HepG2 (cell line): ENCODE data around the gene SLC23A2. TPM values are rescaled to one million over a fixed set of nuclear protein-coding genes. Genes with fewer than 3 reads are reported as not detected.

Experiments
- ATAC-seq: fragments of 200-7000 bp; cut with Tn5 transposase; 3 replicates; pipeline ENCODE4 v1.9.1; 2020; ENCODE audit warnings: mild to moderate bottlenecking, moderate library complexity
- BruUV-seq: library from RNA; stranded (reverse); fragments of 400-500 nt; replicated peaks from 2 replicates; lab custom pipeline; 2021; lab: Mats Ljungman, UMichigan
- CTCF ChIA-PET: fragments of 300-600 bp; formaldehyde crosslinking; extraction: SDS; loops from one replicate; lab custom pipeline; 2021; ENCODE audit warnings: low total read pairs, inconsistent platforms, low intra/inter-chr PET ratio; lab: Yijun Ruan, JAX
- POLR2A ChIA-PET: fragments of 350-600 bp; sonication (Branson Sonifier 250); formaldehyde crosslinking; loops from one replicate; lab custom pipeline; 2020; ENCODE audit warnings: antibody characterized with exemption, inconsistent platforms; lab: Yijun Ruan, JAX
- DNase-seq: peaks from one replicate; pipeline ENCODE4 v3.0.0-alpha.2; 2015; ENCODE audit warnings: low spot score
- FAIRE-seq: peaks from 3 replicates; lab custom pipeline; 2011; peaks lifted over from hg19 to GRCh38; lab: Jason Lieb, UNC
- H2AFZ ChIP-seq: one replicate; pipeline ENCODE4 v1.6.1; 2011; ENCODE audit warnings: low read length, inconsistent platforms
- H3K27ac ChIP-seq: fragments of 300-600 bp; 3 replicates; pipeline ENCODE4 v1.8.0; 2011; ENCODE audit warnings: mixed run types, mild to moderate bottlenecking, mixed read lengths, low read length, inconsistent platforms; ENCODE audit not compliant: insufficient read depth; ENCODE audit errors: extremely low read length
- H3K27me3 ChIP-seq, 2 experiments: fragments of 200-600 bp in 1 of 2; 2 replicates in 1 of 2; 3 replicates in 1 of 2; pipeline versions ENCODE4 v1.6.0 to v1.8.0; 2011; ENCODE audit warnings: low read length in 2 of 2, mild to moderate bottlenecking in 2 of 2, moderate library complexity in 2 of 2, inconsistent platforms in 1 of 2; ENCODE audit not compliant: insufficient read depth in 2 of 2, control insufficient read depth in 1 of 2
- H3K36me3 ChIP-seq, 2 experiments: fragments of 200-600 bp in 1 of 2; replicated peaks in 1 of 2; 2 replicates in 1 of 2; 3 replicates in 1 of 2; pipeline versions ENCODE4 v1.5.1 to v1.8.0; 2011; ENCODE audit warnings: low read length in 2 of 2, inconsistent platforms in 1 of 2; ENCODE audit not compliant: insufficient read depth in 2 of 2, control insufficient read depth in 1 of 2
- H3K4me1 ChIP-seq: 2 replicates; pipeline ENCODE4 v1.5.1; 2012; ENCODE audit warnings: low read length, inconsistent platforms; ENCODE audit not compliant: insufficient read depth
- H3K4me2 ChIP-seq: 2 replicates; pipeline ENCODE4 v1.6.0; 2011; ENCODE audit warnings: low read depth, low read length, inconsistent platforms
- H3K4me3 ChIP-seq, 3 experiments: fragments of 200-600 bp in 1 of 3; sonication (generic), shearing (Covaris generic) in 1 of 3; replicated peaks in 1 of 3; 2 replicates each; pipeline ENCODE4 v1.5.1; 2011 to 2016; ENCODE audit warnings: low read length in 3 of 3, inconsistent platforms in 2 of 3, low read depth in 2 of 3, mild to moderate bottlenecking in 2 of 3, control low read depth in 1 of 3, mixed read lengths in 1 of 3; ENCODE audit not compliant: insufficient read depth in 1 of 3
- H3K79me2 ChIP-seq: one replicate; pipeline ENCODE4 v1.6.1; 2011; ENCODE audit warnings: low read length, inconsistent platforms; ENCODE audit not compliant: insufficient read depth
- H3K9ac ChIP-seq: 2 replicates; pipeline ENCODE4 v1.6.0; 2011; ENCODE audit warnings: mild to moderate bottlenecking, low read depth, low read length, inconsistent platforms; ENCODE audit not compliant: insufficient read depth
- H3K9me3 ChIP-seq: 2 replicates; pipeline ENCODE4 v1.5.1; 2012; ENCODE audit warnings: mild to moderate bottlenecking, low read length
- H4K20me1 ChIP-seq: 2 replicates; pipeline ENCODE4 v1.6.0; 2011; ENCODE audit warnings: inconsistent platforms, mild to moderate bottlenecking, low read length, moderate library complexity; ENCODE audit not compliant: insufficient read depth
- EHMT2 ChIP-seq: fragments of 200-600 bp; sonication (generic); IDR thresholded peaks from 2 replicates; pipeline ENCODE4 v1.7.0; 2017; ENCODE audit warnings: antibody characterized with exemption, low read depth, low read length, borderline replicate concordance
- GPN1 ChIP-seq: sonication (generic); formaldehyde crosslinking; IDR thresholded peaks from 2 replicates; pipeline ENCODE4 v1.5.1; 2020; ENCODE audit warnings: missing genetic modification reagents, borderline replicate concordance
- ISX ChIP-seq: sonication (generic); formaldehyde crosslinking; conservative IDR thresholded peaks from 2 replicates; pipeline ENCODE4 v1.5.0; 2020; ENCODE audit warnings: missing genetic modification reagents
- KMT2B ChIP-seq: IDR thresholded peaks from 2 replicates; pipeline ENCODE4 v1.6.1; 2016; ENCODE audit warnings: missing genetic modification reagents, missing compliant biosample characterization
- NCOA2 ChIP-seq: sonication (generic); formaldehyde crosslinking; IDR thresholded peaks from 2 replicates; pipeline ENCODE4 v1.8.0; 2022; ENCODE audit warnings: inconsistent platforms
- RXRA ChIP-seq: sonication (generic); formaldehyde crosslinking; IDR thresholded peaks from 2 replicates; pipeline ENCODE4 v1.5.1; 2020; ENCODE audit warnings: missing genetic modification reagents
- SMAD3 ChIP-seq: sonication (generic); formaldehyde crosslinking; IDR thresholded peaks from 2 replicates; pipeline ENCODE4 v1.4.0; 2020; ENCODE audit warnings: missing genetic modification reagents
- SRY ChIP-seq: sonication (generic); formaldehyde crosslinking; IDR thresholded peaks from 2 replicates; pipeline ENCODE4 v1.8.0; 2022; ENCODE audit warnings: mild to moderate bottlenecking, missing genetic modification reagents
- SSRP1 ChIP-seq: IDR thresholded peaks from 2 replicates; pipeline ENCODE4 v1.6.1; 2016; ENCODE audit warnings: control low read depth
- SUZ12 ChIP-seq: fragments of 150-350 bp; IDR thresholded peaks from 2 replicates; pipeline ENCODE4 v1.6.1; 2014; ENCODE audit warnings: low read depth, low read length
- ZKSCAN8 ChIP-seq: IDR thresholded peaks from 2 replicates; pipeline ENCODE4 v1.6.1; 2016; ENCODE audit warnings: borderline replicate concordance, missing genetic modification reagents, missing compliant biosample characterization
- ZMAT3 ChIP-seq: sonication (generic); formaldehyde crosslinking; conservative IDR thresholded peaks from 2 replicates; pipeline ENCODE4 v1.7.0; 2021; ENCODE audit warnings: missing genetic modification reagents
- ZNF180 ChIP-seq: sonication (generic); formaldehyde crosslinking; IDR thresholded peaks from 2 replicates; pipeline ENCODE4 v1.4.0; 2020; ENCODE audit warnings: low read depth, missing genetic modification reagents, borderline replicate concordance
- ZNF20 ChIP-seq: sonication (generic); formaldehyde crosslinking; IDR thresholded peaks from 2 replicates; pipeline ENCODE4 v1.4.0; 2020; ENCODE audit warnings: mild to moderate bottlenecking, moderate library complexity, missing genetic modification reagents
- ZNF326 ChIP-seq: sonication (generic); formaldehyde crosslinking; IDR thresholded peaks from 2 replicates; pipeline ENCODE4 v1.4.0; 2020; ENCODE audit warnings: missing genetic modification reagents, borderline replicate concordance
- ZNF350 ChIP-seq: sonication (generic); formaldehyde crosslinking; IDR thresholded peaks from 2 replicates; pipeline ENCODE4 v1.4.0; 2020; ENCODE audit warnings: mild to moderate bottlenecking, low read depth, missing genetic modification reagents, borderline replicate concordance
- ZNF781 ChIP-seq: sonication (generic); formaldehyde crosslinking; IDR thresholded peaks from 2 replicates; pipeline ENCODE4 v1.5.1; 2020; ENCODE audit warnings: borderline replicate concordance, mild to moderate bottlenecking, missing genetic modification reagents; ENCODE audit errors: not compliant biosample characterization
- WGBS: methylation state at CpG from one replicate; pipeline ENCODE4 v1.1.6; 2017; ENCODE audit warnings: low lambda C conversion rate; 5-methylcytosine and 5-hydroxymethylcytosine counted together
- in situ Hi-C: cut with HindIII; loops from 2 replicates; pipeline ENCODE4 v1.10.0; 2017; ENCODE audit warnings: low pct_unique_long_range_greater_than_20kb; ENCODE audit not compliant: extremely low pct_ligation_motif_present
- intact Hi-C: fragments of 100-400 bp; cut with micrococcal nuclease; formaldehyde crosslinking; loops from one replicate; pipeline ENCODE4 v1.10.0; 2022; ENCODE audit not compliant: unreplicated experiment
- polyA plus RNA-seq, 8 experiments: library from polyadenylated mRNA; depleted of rRNA in 3 of 8; stranded (reverse) in 7 of 8; unstranded in 1 of 8; fragments of >200 nt; fragmentation: Illumina TruSeq in 4 of 8; extraction: Trizol in 4 of 8; gene quantifications; 2 replicates each; pipeline versions ENCODE4 v1.2.1 to v1.2.3, GENCODE V29; 2011 to 2016; ENCODE audit warnings: low read depth in 4 of 8, missing spikeins in 1 of 8, mixed read lengths in 1 of 8; ENCODE audit not compliant: insufficient read depth in 1 of 8
- total RNA-seq, 5 experiments: library from RNA; depleted of rRNA; stranded (reverse); fragments of >200 nt; fragmentation: Illumina TruSeq; extraction: Trizol; gene quantifications; 2 replicates each; pipeline ENCODE4 v1.2.3, GENCODE V29; 2016; ENCODE audit warnings: low read depth in 1 of 5
- TF ChIP-seq, protein P1 (sequence below): sonication (generic); formaldehyde crosslinking; conservative IDR thresholded peaks from 2 replicates; pipeline ENCODE4 v1.4.0; 2020; ENCODE audit warnings: missing genetic modification reagents
- TF ChIP-seq, protein P2 (sequence below): IDR thresholded peaks from 2 replicates; pipeline ENCODE4 v1.6.1; 2016; ENCODE audit warnings: missing compliant biosample characterization, missing genetic modification reagents, borderline replicate concordance

The SLC23A2 gene
- total and polyA plus RNA-seq, 2 of the 13 experiments (the other 11 are each of a cell fraction or from before 2014, with no cell fraction given), result 42.2 to 51.2 TPM

DNA sequence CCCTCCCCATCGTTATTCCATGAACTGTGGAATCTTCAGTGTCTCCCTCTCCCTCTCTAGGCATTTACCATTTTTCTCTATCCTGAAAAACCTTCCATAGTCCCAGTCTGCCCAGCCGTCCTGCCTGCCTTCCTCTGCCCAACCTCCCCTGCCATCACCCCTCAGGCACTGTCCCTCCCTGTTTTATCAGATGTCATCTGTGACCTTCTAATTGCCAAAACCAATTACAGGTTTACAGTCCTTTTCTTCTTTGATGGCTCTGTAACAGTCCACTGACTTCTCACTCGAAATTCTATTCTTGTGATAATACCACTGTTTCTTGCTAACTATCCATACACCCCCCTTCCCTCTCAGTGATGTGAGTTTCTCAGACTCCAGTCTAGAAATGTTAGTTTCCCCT, 2.3 kb upstream of the SLC23A2 start (continued):
- TF ChIP-seq, protein P1, sequence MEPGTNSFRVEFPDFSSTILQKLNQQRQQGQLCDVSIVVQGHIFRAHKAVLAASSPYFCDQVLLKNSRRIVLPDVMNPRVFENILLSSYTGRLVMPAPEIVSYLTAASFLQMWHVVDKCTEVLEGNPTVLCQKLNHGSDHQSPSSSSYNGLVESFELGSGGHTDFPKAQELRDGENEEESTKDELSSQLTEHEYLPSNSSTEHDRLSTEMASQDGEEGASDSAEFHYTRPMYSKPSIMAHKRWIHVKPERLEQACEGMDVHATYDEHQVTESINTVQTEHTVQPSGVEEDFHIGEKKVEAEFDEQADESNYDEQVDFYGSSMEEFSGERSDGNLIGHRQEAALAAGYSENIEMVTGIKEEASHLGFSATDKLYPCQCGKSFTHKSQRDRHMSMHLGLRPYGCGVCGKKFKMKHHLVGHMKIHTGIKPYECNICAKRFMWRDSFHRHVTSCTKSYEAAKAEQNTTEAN (CRISPR knock-in tag), result no peak
- no peak for TF ChIP-seq ISX (CRISPR knock-in tag)
- TF ChIP-seq SUZ12, result no peak

DNA sequence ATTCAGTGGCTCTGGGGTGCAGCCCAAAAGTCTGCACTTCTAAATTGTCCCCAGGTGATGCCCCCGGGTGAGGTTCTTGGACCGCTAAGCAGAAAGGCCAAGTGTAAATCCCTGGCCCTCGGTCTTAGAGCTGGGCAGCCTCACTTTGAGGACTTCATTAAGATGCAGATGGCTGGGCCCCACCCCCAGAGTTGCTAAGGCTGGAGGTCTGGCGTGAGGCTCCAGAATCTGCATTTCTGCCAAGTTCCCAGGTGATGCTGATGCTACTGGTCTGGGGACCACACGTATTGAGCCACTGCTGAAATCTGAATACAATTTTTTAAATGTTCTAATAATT, 735 bp upstream of the SLC23A2 start:
- peaks cover 53% of the 10 kb centered on the region for H3K4me1 ChIP-seq
- peaks cover 39% of the 10 kb centered on the region for H3K79me2 ChIP-seq
- 61% methylated on average over 5 of the region's 5 CpGs for WGBS
- no peaks in the 10 kb centered on the region; a peak in 1 of 5 replicates for H3K27me3 ChIP-seq
- no peak overlapping the region for H2AFZ ChIP-seq
- intact Hi-C loops (no loop called here), in situ Hi-C loops (no loop called here)
- peaks cover 25% of the 10 kb centered on the region for H4K20me1 ChIP-seq
- peak overlapping the region; percentile 32 for H3K27ac ChIP-seq
- ChIA-PET CTCF (no interaction called here), POLR2A (no interaction called here)
- no peaks in the 10 kb centered on the region for H3K36me3 ChIP-seq
- FAIRE-seq (no peak), DNase-seq (no peak), ATAC-seq (no peak)
- H3K9me3 ChIP-seq, result no peaks in the 10 kb centered on the region
- BruUV-seq, result no TSS peak
- peak overlapping the region; percentile 90 for H3K4me2 ChIP-seq
- peak overlapping the region; percentile 54; the same call in 1 of the 2 replicates for H3K9ac ChIP-seq
- H3K4me3 ChIP-seq, result peak overlapping the region; percentile 82 to 94 (median 92); a peak in 5 of 6 replicates
- TF ChIP-seq ZNF180 (CRISPR knock-in tag) (no peak), ZMAT3 (CRISPR knock-in tag) (no peak), ZKSCAN8 (CRISPR knock-in tag) (no peak), ZNF781 (peak; percentile 32), NCOA2 (CRISPR knock-in tag) (no peak), GPN1 (CRISPR knock-in tag) (no peak), EHMT2 (no peak), SRY (CRISPR knock-in tag) (no peak), SSRP1 (CRISPR knock-in tag) (no peak), KMT2B (CRISPR knock-in tag) (no peak), RXRA (CRISPR knock-in tag) (0 out of 2 replicates have a peak, but pooled peaks have one; percentile 9), ZNF350 (CRISPR knock-in tag) (peak; percentile 33; the same call in 1 of the 2 replicates), ZNF20 (CRISPR knock-in tag) (no peak), SMAD3 (no peak), ZNF326 (CRISPR knock-in tag) (no peak)
- TF ChIP-seq, protein P2, sequence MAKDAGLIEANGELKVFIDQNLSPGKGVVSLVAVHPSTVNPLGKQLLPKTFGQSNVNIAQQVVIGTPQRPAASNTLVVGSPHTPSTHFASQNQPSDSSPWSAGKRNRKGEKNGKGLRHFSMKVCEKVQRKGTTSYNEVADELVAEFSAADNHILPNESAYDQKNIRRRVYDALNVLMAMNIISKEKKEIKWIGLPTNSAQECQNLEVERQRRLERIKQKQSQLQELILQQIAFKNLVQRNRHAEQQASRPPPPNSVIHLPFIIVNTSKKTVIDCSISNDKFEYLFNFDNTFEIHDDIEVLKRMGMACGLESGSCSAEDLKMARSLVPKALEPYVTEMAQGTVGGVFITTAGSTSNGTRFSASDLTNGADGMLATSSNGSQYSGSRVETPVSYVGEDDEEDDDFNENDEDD, result no peak
